ENCODE measurements around the gene APOBEC3F. TPM values are rescaled to one million over a fixed set of nuclear protein-coding genes. Genes with fewer than 3 reads are reported as not detected.

The APOBEC3F gene
- total and polyA plus RNA-seq, 7 experiments from 2014 or later: 4.9 to 40.4 (median 12.7) TPM

DNA sequence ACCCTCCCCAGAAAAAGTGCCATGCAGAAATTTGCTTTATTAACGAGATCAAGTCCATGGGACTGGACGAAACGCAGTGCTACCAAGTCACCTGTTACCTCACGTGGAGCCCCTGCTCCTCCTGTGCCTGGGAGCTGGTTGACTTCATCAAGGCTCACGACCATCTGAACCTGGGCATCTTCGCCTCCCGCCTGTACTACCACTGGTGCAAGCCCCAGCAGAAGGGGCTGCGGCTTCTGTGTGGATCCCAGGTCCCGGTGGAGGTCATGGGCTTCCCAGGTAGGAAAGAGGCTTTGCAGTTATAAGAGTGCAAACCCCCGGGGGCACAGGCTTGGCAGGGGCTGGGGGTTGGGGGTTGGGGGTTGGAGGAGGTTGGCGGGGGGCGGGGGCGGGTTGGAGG, 60.6 kb downstream of the APOBEC3F start:
- H3K9me3 Mint-ChIP-seq: no peaks in the 10 kb centered on the region
- no peaks in the 10 kb centered on the region for H3K27me3 ChIP-seq (ENCODE audit: control insufficient read depth in 2 of 2, insufficient read depth in 2 of 2, low read length in 2 of 2)
- ATAC-seq (no peak), DNase-seq (no peak)
- H3K27ac ChIP-seq (ENCODE audit: low read depth, low read length): no peak overlapping the region
- no peaks in the 10 kb centered on the region for H3K27me3 Mint-ChIP-seq
- H3K4me1 ChIP-seq (ENCODE audit: control insufficient read depth in 2 of 2, insufficient read depth in 2 of 2, low read length in 2 of 2): peaks cover 29 to 42% of the 10 kb centered on the region in 2 donors
- ChIA-PET POLR2A (interaction anchor here (0.5 to 1.3 kb wide), 2 partner anchors 13 to 16 kb away, joined by 3 to 4 read pairs; no protein-coding TSS in a partner anchor), CTCF (interaction anchor here (1.0 kb wide), 1 partner anchor 17 kb away, joined by 3 read pairs; no protein-coding TSS in a partner anchor)
- peaks cover 8 to 40% (median 36%) of the 10 kb centered on the region in 7 donors for H3K4me1 Mint-ChIP-seq
- H3K4me3 ChIP-seq (ENCODE audit: low read length): no peak overlapping the region
- peak overlapping the region in 1 of 9 donors; percentile 66 for H3K27ac Mint-ChIP-seq
- intact Hi-C loops (cut with micrococcal nuclease): no loop called here
- no peak overlapping the region for H3K4me3 Mint-ChIP-seq
- H3K36me3 Mint-ChIP-seq: peaks cover 0 to 5% (median 0%) of the 10 kb centered on the region in 5 donors
- no peaks in the 10 kb centered on the region for H3K9me3 ChIP-seq (ENCODE audit: control insufficient read depth in 2 of 3, low read length in 3 of 3)
- H3K36me3 ChIP-seq (ENCODE audit: control insufficient read depth in 2 of 3, insufficient read depth in 3 of 3, low read length in 3 of 3): no peaks in the 10 kb centered on the region

DNA sequence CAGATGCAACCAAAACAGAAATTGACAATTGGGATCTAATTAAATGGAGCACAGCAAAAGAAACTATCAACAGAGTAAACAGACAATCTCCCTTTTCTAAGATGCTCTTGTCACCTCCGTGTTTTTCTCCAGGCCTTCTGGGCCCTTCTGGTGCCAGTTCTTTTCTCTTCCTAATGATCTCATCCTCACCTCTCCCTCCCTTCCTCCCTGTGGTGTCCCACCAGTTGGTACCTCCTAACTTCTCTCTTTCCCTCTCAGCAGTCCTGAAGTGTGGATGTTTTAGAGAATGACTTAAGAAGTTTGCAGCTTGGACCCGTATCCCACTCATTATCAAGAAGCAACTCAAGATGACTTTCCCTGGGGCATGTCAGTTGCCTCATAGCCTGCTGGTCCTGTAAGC, 62.8 kb downstream of the APOBEC3F start:
- Histone ChIP-seq H3K27me3 (ENCODE audit: control insufficient read depth in 2 of 2, insufficient read depth in 2 of 2, low read length in 2 of 2) (no peaks in the 10 kb centered on the region), H3K4me1 (ENCODE audit: control insufficient read depth in 2 of 2, insufficient read depth in 2 of 2, low read length in 2 of 2) (peaks cover 12 to 22% of the 10 kb centered on the region in 2 donors), H3K9me3 (ENCODE audit: control insufficient read depth in 2 of 3, low read length in 3 of 3) (no peaks in the 10 kb centered on the region), H3K4me3 (ENCODE audit: low read length) (no peak overlapping the region), H3K27ac (ENCODE audit: low read depth, low read length) (no peak overlapping the region), H3K36me3 (ENCODE audit: control insufficient read depth in 2 of 3, insufficient read depth in 3 of 3, low read length in 3 of 3) (no peaks in the 10 kb centered on the region)
- Mint-ChIP-seq H3K27me3 (no peaks in the 10 kb centered on the region), H3K9me3 (no peaks in the 10 kb centered on the region), H3K36me3 (peaks cover 0 to 2% (median 0%) of the 10 kb centered on the region in 5 donors), H3K4me3 (no peak overlapping the region), H3K4me1 (peaks cover 4 to 22% (median 18%) of the 10 kb centered on the region in 7 donors), H3K27ac (peak overlapping the region in 1 of 9 donors; percentile 25)
- ChIA-PET POLR2A (interaction anchor here (0.7 kb wide), 1 partner anchor 10 kb away, joined by 6 read pairs; no protein-coding TSS in a partner anchor), CTCF (interaction anchor here (0.6 kb wide), 1 partner anchor 96 kb away, joined by 3 read pairs; no protein-coding TSS in a partner anchor)
- DNase-seq: no peak
- intact Hi-C loops (cut with micrococcal nuclease): no loop called here
- no peak for ATAC-seq

Other genes with a start within 250 kb of the APOBEC3F start
- gene DNAL4, start 246.7 kb upstream of the APOBEC3F start, total RNA-seq: 10 to 100 TPM in 2 of 5 experiments, 1 to 10 TPM in 3; 5.0 to 11.1 (median 8.9) TPM
- 10 to 100 TPM in 1 of 2 donors, 1 to 10 TPM in 1; 9.8 to 15.0 TPM for gene DNAL4, start 246.7 kb upstream of the APOBEC3F start, polyA plus RNA-seq
- 10 to 100 TPM in 2 of 5 experiments, 1 to 10 TPM in 2, under 1 TPM in 1; 0.85 to 12.9 (median 7.8) TPM for gene NPTXR, start 196.8 kb upstream of the APOBEC3F start, total RNA-seq
- gene NPTXR, start 196.8 kb upstream of the APOBEC3F start, polyA plus RNA-seq: 1 to 10 TPM; 1.1 to 1.4 TPM
- gene CBX6, start 168.6 kb upstream of the APOBEC3F start, total RNA-seq: 10 to 100 TPM; 41.7 to 77.0 (median 73.4) TPM
- gene CBX6, start 168.6 kb upstream of the APOBEC3F start, polyA plus RNA-seq: 1 to 10 TPM; 6.3 to 7.2 TPM
- gene APOBEC3A, start 83.3 kb upstream of the APOBEC3F start, total RNA-seq: 10 to 100 TPM in 2 of 5 experiments, not detected in 3; 15.7 to 79.1 TPM
- gene APOBEC3A, start 83.3 kb upstream of the APOBEC3F start, polyA plus RNA-seq: under 1 TPM in 1 of 2 donors, not detected in 1; 0.13 TPM
- 10 to 100 TPM in 2 of 5 experiments, 1 to 10 TPM in 1, under 1 TPM in 1, not detected in 1; 0.30 to 16.0 (median 7.1) TPM for gene APOBEC3B, start 58.5 kb upstream of the APOBEC3F start, total RNA-seq
- not detected for gene APOBEC3B, start 58.5 kb upstream of the APOBEC3F start, polyA plus RNA-seq
- gene APOBEC3C, start 26.6 kb upstream of the APOBEC3F start, total RNA-seq: 100 to 1,000 TPM in 1 of 5 experiments, 10 to 100 TPM in 4; 16.4 to 102 (median 20.5) TPM
- 10 to 100 TPM; 41.2 to 46.2 TPM for gene APOBEC3C, start 26.6 kb upstream of the APOBEC3F start, polyA plus RNA-seq
- 10 to 100 TPM; 10.9 to 40.8 (median 19.1) TPM for gene APOBEC3D, start 19.7 kb upstream of the APOBEC3F start, total RNA-seq
- gene APOBEC3D, start 19.7 kb upstream of the APOBEC3F start, polyA plus RNA-seq: 1 to 10 TPM; 7.0 to 9.4 TPM
- 10 to 100 TPM; 18.5 to 93.2 (median 21.0) TPM for gene APOBEC3G, start 36.4 kb downstream of the APOBEC3F start, total RNA-seq
- 10 to 100 TPM; 22.9 to 32.7 TPM for gene APOBEC3G, start 36.4 kb downstream of the APOBEC3F start, polyA plus RNA-seq
- gene APOBEC3H, start 56.4 kb downstream of the APOBEC3F start, total RNA-seq: 10 to 100 TPM in 1 of 5 experiments, 1 to 10 TPM in 1, under 1 TPM in 2, not detected in 1; 0.29 to 31.3 (median 1.5) TPM
- gene APOBEC3H, start 56.4 kb downstream of the APOBEC3F start, polyA plus RNA-seq: not detected
- gene CBX7, start 111.8 kb downstream of the APOBEC3F start, total RNA-seq: 100 to 1,000 TPM in 2 of 5 experiments, 10 to 100 TPM in 3; 14.2 to 164 (median 76.9) TPM
- 10 to 100 TPM; 24.1 to 32.7 TPM for gene CBX7, start 111.8 kb downstream of the APOBEC3F start, polyA plus RNA-seq
- 1 to 10 TPM in 4 of 5 experiments, under 1 TPM in 1; 0.56 to 9.5 (median 2.3) TPM for gene PDGFB, start 204.1 kb downstream of the APOBEC3F start, total RNA-seq
- gene PDGFB, start 204.1 kb downstream of the APOBEC3F start, polyA plus RNA-seq: 1 to 10 TPM; 1.4 to 5.8 TPM

Data from naive thymus-derived CD4-positive, alpha-beta T cell (primary cell).